Measurements from ENCODE around the gene CASP2. TPM values are rescaled to one million over a fixed set of nuclear protein-coding genes. Genes with fewer than 3 reads are reported as not detected.

The CASP2 gene
- 12.6 TPM for total RNA-seq
- long read RNA-seq, full-length matches to known transcripts: 2 of 5 reads
- long read RNA-seq, partial matches to known transcripts: 1 of 5 reads
- long read RNA-seq, other reads (novel, unspliced or antisense): 2 of 5 reads

- intact Hi-C loops (cut with DNase I): loop anchor here (2.0 to 5.0 kb wide), 2 partner anchors 25 to 94 kb away; partner anchors contain the start of genes GSTK1 and ZYX
- DNase-seq (ENCODE audit: low spot score): peak; percentile 99
These were observed at the start of gene CASP2 for GRCh38 chr7:143287935-143288826. Gene CASP2 (plus strand): TSS chr7:143288351. CDS start chr7:143288456, 105 bp downstream.

GRCh38 chr7:143239813-143240212 lies 48.3 kb upstream of the CASP2 start:
- intact Hi-C loops (cut with DNase I): loop anchor here (1.0 to 2.0 kb wide), 2 partner anchors 65 to 179 kb away; no protein-coding TSS in a partner anchor
- DNase-seq (ENCODE audit: low spot score): no peak

GRCh38 chr7:143240291-143241168 lies 47.6 kb upstream of the CASP2 start:
- no peak for DNase-seq (ENCODE audit: low spot score)
- intact Hi-C loops (cut with DNase I): loop anchor here (1.0 to 2.0 kb wide), 2 partner anchors 65 to 178 kb away; no protein-coding TSS in a partner anchor

GRCh38 chr7:143242306-143242705 lies 45.8 kb upstream of the CASP2 start:
- DNase-seq (ENCODE audit: low spot score): no peak
- intact Hi-C loops (cut with DNase I): no loop called here

DNA sequence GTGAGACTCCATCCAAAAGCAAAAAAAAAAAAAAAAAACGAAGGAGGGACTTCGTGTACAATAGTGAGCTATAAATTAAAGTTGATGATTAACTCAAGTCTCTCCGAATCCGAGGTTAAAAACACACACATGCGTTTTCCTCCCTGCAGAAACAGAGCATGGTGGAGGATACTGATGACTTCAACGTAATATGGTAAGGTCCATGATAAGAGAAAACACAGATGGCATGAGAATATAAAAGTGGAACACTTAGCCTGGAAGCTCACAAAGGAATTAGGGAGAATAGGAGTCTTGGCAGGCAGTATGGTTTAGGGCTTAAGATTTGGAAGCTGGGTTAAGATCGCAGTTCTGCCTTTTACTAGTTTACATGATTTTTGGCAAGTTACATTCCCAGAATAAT lies 45.0 kb upstream of the CASP2 start:
- intact Hi-C loops (cut with DNase I): no loop called here
- no peak for DNase-seq (ENCODE audit: low spot score)

GRCh38 chr7:143243614-143244013 lies 44.5 kb upstream of the CASP2 start:
- intact Hi-C loops (cut with DNase I): no loop called here

GRCh38 chr7:143244321-143244720 lies 43.8 kb upstream of the CASP2 start:
- DNase-seq (ENCODE audit: low spot score): no peak
- intact Hi-C loops (cut with DNase I): no loop called here

More at GRCh38 chr7:143243614-143244013, 44.5 kb upstream of the CASP2 start:
- DNase-seq (ENCODE audit: low spot score): no peak

DNA sequence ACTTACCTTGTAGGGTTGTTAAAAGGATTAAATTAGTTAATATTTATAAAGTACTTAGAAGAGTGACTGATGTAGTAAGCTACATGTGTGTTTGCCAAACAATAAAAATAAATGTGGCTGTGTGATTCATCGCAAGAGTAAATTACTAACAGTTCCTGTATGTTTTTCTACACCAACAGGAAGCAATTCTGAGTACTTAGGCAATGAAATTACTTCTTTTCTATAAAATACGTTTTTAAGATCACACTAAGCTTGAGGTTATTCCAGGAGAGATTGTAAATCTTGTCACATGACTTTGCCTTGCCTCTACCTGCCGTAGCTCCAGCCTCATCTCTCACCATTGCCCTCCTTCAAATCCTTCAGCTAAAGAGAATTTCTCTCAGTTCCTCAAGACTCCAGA lies 43.0 kb upstream of the CASP2 start:
- DNase-seq (ENCODE audit: low spot score): no peak
- intact Hi-C loops (cut with DNase I): no loop called here

DNA sequence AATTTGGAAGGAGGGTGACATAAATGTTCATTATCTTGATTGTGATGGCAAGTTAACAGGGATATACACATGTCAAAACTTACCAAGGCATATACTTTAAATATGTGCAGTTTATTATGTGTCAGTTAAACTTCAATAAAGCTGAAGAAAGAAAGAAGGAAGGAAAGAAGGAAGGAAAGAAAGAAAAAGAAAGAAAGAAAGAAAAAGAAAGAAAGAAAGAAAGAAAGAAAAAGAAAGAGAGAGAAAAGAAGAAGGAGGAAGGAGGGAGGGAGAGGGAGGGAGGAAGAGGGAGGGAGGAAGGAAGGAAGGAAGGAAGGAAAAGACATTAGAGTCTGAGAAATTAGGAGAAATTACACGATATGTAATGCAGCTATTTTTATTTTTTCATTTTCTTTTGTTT lies 40.8 kb upstream of the CASP2 start:
- intact Hi-C loops (cut with DNase I): no loop called here
- no peak for DNase-seq (ENCODE audit: low spot score)

GRCh38 chr7:143248761-143249354 lies 39.3 kb upstream of the CASP2 start:
- no peak for DNase-seq (ENCODE audit: low spot score)
- intact Hi-C loops (cut with DNase I): no loop called here

- DNase-seq (ENCODE audit: low spot score): no peak
- intact Hi-C loops (cut with DNase I): no loop called here
These were observed 38.0 kb upstream of the CASP2 start for GRCh38 chr7:143250199-143250598.

DNA sequence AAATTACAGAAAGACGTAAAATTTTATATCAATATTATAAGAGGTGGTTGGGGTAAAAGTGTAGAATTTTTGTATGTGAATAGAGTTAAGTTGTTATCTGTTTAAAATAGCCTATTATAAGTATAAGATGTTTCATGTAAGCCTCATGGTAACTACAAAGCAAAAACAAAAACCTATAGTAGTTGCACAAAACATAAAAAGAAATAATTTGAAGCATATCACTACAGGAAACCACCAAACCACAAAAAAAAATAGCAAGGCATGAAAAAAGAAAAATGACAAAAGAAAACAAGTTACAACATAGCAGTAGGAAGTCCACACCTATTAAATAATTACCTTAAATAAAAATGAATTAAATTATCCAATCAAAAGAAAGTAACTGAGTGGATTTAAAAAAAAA lies 37.3 kb upstream of the CASP2 start:
- no peak for DNase-seq (ENCODE audit: low spot score)
- intact Hi-C loops (cut with DNase I): no loop called here

DNA sequence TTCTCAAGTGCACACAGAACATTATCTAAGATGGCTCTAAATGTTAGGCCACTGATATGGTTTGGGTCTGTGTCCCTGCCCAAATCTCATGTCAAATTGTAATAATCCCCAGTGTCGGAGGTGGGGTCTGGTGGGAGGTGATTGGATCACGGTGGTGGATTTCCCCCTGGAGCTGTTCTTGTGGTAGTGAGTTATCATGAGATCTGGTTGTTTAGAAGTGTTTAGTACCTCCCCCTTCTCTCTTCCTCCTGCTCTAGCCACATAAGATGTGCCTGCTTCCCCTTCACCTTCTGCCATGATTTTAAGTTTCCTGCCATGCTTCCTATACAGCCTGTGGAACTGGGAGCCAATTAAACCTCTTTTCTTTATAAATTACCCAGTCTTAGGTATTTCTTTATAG lies 36.1 kb upstream of the CASP2 start:
- intact Hi-C loops (cut with DNase I): no loop called here
- DNase-seq (ENCODE audit: low spot score): no peak

- DNase-seq (ENCODE audit: low spot score): no peak
- intact Hi-C loops (cut with DNase I): no loop called here
These were observed 32.6 kb upstream of the CASP2 start for GRCh38 chr7:143255564-143255963.

DNA sequence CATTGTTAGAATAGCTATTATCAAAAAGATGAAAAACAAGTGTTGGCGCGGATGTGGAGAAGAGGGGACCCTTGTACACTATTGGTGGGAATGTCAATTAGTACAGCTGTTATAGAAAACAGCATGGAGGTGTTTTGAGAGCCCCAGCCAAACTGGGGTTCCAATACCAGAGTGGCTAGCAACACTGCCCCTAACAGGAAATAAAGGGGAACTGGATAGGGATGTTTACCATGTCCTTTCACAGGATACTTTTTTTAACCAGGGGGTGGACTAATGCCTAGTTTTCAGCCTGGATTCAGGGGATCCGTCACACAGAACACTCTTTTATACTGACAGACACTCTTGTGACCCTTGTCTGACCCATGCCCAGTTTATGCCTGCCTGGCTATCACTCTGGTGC lies 31.8 kb upstream of the CASP2 start:
- no peak for DNase-seq (ENCODE audit: low spot score)

GRCh38 chr7:143256932-143257331 lies 31.2 kb upstream of the CASP2 start:
- DNase-seq (ENCODE audit: low spot score): no peak
- intact Hi-C loops (cut with DNase I): no loop called here

More for the DNA sequence above, 31.8 kb upstream of the CASP2 start:
- intact Hi-C loops (cut with DNase I): no loop called here

DNA sequence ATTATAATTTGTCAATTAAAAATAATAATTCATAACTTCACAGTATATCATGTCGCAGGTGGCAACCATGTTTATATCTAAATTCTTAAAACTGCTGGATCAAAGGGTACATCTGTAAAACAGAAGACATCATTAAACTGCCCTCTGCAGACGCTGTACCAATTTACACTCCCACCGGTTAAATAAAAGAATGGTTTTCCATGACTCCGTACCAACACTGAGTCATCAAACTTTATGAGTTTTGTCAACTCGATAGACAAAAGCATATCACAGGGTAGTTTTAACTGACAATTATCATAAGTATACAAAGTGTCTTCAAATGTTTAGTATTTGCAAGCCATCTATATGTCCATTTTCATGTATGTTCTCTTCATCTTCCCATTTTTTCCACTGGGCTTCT lies 30.6 kb upstream of the CASP2 start:
- intact Hi-C loops (cut with DNase I): no loop called here
- no peak for DNase-seq (ENCODE audit: low spot score)

DNA sequence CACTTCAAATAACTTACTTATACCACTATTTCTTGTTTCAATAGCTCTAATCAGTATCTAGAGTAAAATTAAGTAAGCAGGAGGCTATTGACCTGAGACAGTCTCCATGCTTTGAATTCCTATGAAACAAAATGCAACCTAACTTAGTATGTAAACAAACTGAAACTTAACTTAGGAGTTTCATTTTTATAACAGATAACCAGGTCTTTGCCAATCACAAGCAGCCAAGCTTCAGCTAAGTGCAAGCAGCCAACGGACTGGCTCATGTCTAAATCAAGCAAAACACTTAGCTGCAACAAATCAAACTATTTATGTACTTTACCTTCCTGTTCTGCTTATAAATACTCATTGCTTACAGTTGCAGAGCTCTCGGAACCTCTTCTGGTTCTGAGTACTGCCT lies 29.3 kb upstream of the CASP2 start:
- intact Hi-C loops (cut with DNase I): no loop called here
- DNase-seq (ENCODE audit: low spot score): no peak

DNA sequence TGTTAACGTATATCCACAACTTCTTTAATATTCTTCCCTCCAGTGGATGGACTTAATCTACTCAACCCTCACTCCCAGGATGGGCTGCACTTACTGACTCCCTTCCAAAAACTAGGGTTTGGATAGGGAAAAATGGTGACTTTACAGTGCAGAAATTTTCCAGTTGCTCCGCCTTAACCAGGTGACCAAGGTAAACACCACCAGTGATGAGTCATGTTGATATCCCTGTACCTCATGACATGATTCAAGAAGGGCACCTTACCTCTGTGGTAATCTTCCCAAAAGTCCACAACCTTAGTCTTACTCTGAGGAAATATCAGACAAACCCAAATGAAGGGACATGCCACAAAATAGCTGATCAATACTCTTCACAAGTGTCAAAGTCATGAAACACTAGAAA lies 28.4 kb upstream of the CASP2 start:
- DNase-seq (ENCODE audit: low spot score): no peak
- intact Hi-C loops (cut with DNase I): loop anchor here (5.0 kb wide), 1 partner anchor 43 kb away; no protein-coding TSS in a partner anchor

- no peak for DNase-seq (ENCODE audit: low spot score)
- intact Hi-C loops (cut with DNase I): loop anchor here (2.0 to 5.0 kb wide), 2 partner anchors 27 to 40 kb away; partner anchors contain the start of gene CASP2
These were observed 26.2 kb upstream of the CASP2 start for GRCh38 chr7:143261901-143262300.

All from cardiac septum (tissue), 1 donor.